Caco-2 (cell line): ENCODE results near the gene MFSD6. TPM values are rescaled to one million over a fixed set of nuclear protein-coding genes. Genes with fewer than 3 reads are reported as not detected.

Experiments
- BruUV-seq: library from RNA; stranded (reverse); fragments of 400-500 nt; replicated peaks from 2 replicates; lab custom pipeline; 2021; lab: Mats Ljungman, UMichigan
- CTCF ChIA-PET: fragments of 300-600 bp; sonication (Branson Sonifier 250); formaldehyde crosslinking; loops from one replicate; lab custom pipeline; 2022; ENCODE audit warnings: antibody characterized with exemption; lab: Charles Lee
- POLR2A ChIA-PET: fragments of 300-600 bp; sonication (Branson Sonifier 250); formaldehyde crosslinking; loops from one replicate; lab custom pipeline; 2022; ENCODE audit warnings: antibody characterized with exemption; lab: Charles Lee
- DNase-seq, 2 experiments: peaks; one replicate each; pipeline versions ENCODE4 v3.0.0 to v3.0.0-alpha.2; 2020 to 2022
- H3K27me3 ChIP-seq: replicated peaks from 2 replicates; pipeline ENCODE4 v1.6.0; 2011; ENCODE audit warnings: low read length; ENCODE audit not compliant: control insufficient read depth, insufficient read depth
- H3K36me3 ChIP-seq: 2 replicates; pipeline ENCODE4 v1.5.1; 2011; ENCODE audit warnings: low read length; ENCODE audit not compliant: control insufficient read depth, insufficient read depth
- H3K4me1 ChIP-seq: fragments of 250-450 bp; sonication (Bioruptor Pico); 2 replicates; pipeline ENCODE4 v1.5.1; 2020; ENCODE audit warnings: mild to moderate bottlenecking
- H3K4me3 ChIP-seq: 2 replicates; pipeline ENCODE4 v1.5.1; 2011; ENCODE audit warnings: low read depth, mild to moderate bottlenecking, control low read depth, low read length
- H3K9me3 ChIP-seq: fragments of 250-450 bp; sonication (Bioruptor Pico); 2 replicates; pipeline ENCODE4 v1.5.1; 2020; ENCODE audit warnings: mild to moderate bottlenecking, moderate library complexity
- H3K27ac Mint-ChIP-seq: one replicate; pipeline ENCODE4 v1.8.0; 2022; ENCODE audit warnings: mixed read lengths; ENCODE audit not compliant: unreplicated experiment
- H3K27me3 Mint-ChIP-seq: one replicate; pipeline ENCODE4 v1.8.0; 2022; ENCODE audit warnings: mixed read lengths; ENCODE audit not compliant: insufficient read depth, unreplicated experiment
- H3K36me3 Mint-ChIP-seq: one replicate; pipeline ENCODE4 v1.8.0; 2022; ENCODE audit warnings: mild to moderate bottlenecking, mixed read lengths; ENCODE audit not compliant: insufficient read depth, unreplicated experiment
- H3K4me1 Mint-ChIP-seq: one replicate; pipeline ENCODE4 v1.8.0; 2022; ENCODE audit warnings: low read depth, mixed read lengths; ENCODE audit not compliant: unreplicated experiment
- H3K4me3 Mint-ChIP-seq: one replicate; pipeline ENCODE4 v1.8.0; 2022; ENCODE audit warnings: mild to moderate bottlenecking, moderate library complexity, mixed read lengths; ENCODE audit not compliant: unreplicated experiment
- H3K9me3 Mint-ChIP-seq: one replicate; pipeline ENCODE4 v1.8.0; 2022; ENCODE audit warnings: mixed read lengths; ENCODE audit not compliant: unreplicated experiment
- CTCF ChIP-seq, 2 experiments: fragments of 200-600 bp in 1 of 2; IDR thresholded peaks; 1 replicate in 1 of 2; 2 replicates in 1 of 2; pipeline versions ENCODE4 v1.5.1 to v1.8.0; 2011 to 2022; ENCODE audit warnings: antibody characterized with exemption in 1 of 2, control low read depth in 1 of 2, inconsistent platforms in 1 of 2, low read depth in 1 of 2, low read length in 1 of 2, mild to moderate bottlenecking in 1 of 2, moderate library complexity in 1 of 2; ENCODE audit not compliant: insufficient read depth in 1 of 2, severe bottlenecking in 1 of 2, unreplicated experiment in 1 of 2
- intact Hi-C: fragments of 100-400 bp; cut with micrococcal nuclease; formaldehyde crosslinking; loops from one replicate; pipeline ENCODE4 v1.10.0; 2022; ENCODE audit not compliant: unreplicated experiment
- total RNA-seq: library from RNA; stranded (reverse); gene quantifications from 2 replicates; pipeline ENCODE4 v1.2.3, GENCODE V29; 2022

Gene MFSD6
- total RNA-seq, 1 experiment from 2014 or later, result 11.1 TPM

GRCh38 chr2:190443055-190443454 lies 34.9 kb downstream of the MFSD6 start:
- no peak overlapping the region for H3K4me3 ChIP-seq
- ChIA-PET POLR2A (no interaction called here), CTCF (no interaction called here)
- H3K9me3 Mint-ChIP-seq, result no peaks in the 10 kb centered on the region
- H3K36me3 Mint-ChIP-seq, result no peaks in the 10 kb centered on the region
- no peak for TF ChIP-seq CTCF (IDR thresholded peaks at IDR 0.05; ENCODE audit: insufficient read depth in 1 of 2, low read depth in 1 of 2, low read length in 1 of 2, severe bottlenecking in 1 of 2, unreplicated experiment in 1 of 2)
- no peaks in the 10 kb centered on the region for H3K36me3 ChIP-seq
- H3K27me3 ChIP-seq, result no peaks in the 10 kb centered on the region
- intact Hi-C loops, result no loop called here
- H3K27me3 Mint-ChIP-seq, result no peaks in the 10 kb centered on the region
- no TSS peak for BruUV-seq
- H3K4me1 Mint-ChIP-seq, result no peaks in the 10 kb centered on the region
- no peak for DNase-seq
- H3K9me3 ChIP-seq, result no peaks in the 10 kb centered on the region
- no peak overlapping the region for H3K27ac Mint-ChIP-seq
- H3K4me1 ChIP-seq, result no peaks in the 10 kb centered on the region
- H3K4me3 Mint-ChIP-seq, result no peak overlapping the region

- no peaks in the 10 kb centered on the region for H3K27me3 ChIP-seq
- no TSS peak for BruUV-seq
- H3K27ac Mint-ChIP-seq, result no peak overlapping the region
- intact Hi-C loops, result no loop called here
- H3K9me3 ChIP-seq, result no peaks in the 10 kb centered on the region
- ChIA-PET POLR2A (no interaction called here), CTCF (no interaction called here)
- H3K4me3 Mint-ChIP-seq, result no peak overlapping the region
- TF ChIP-seq CTCF (IDR thresholded peaks at IDR 0.05; ENCODE audit: insufficient read depth in 1 of 2, low read depth in 1 of 2, low read length in 1 of 2, severe bottlenecking in 1 of 2, unreplicated experiment in 1 of 2), result no peak
- H3K4me1 Mint-ChIP-seq, result no peaks in the 10 kb centered on the region
- H3K4me1 ChIP-seq, result no peaks in the 10 kb centered on the region
- no peaks in the 10 kb centered on the region for H3K36me3 ChIP-seq
- H3K4me3 ChIP-seq, result no peak overlapping the region
- H3K9me3 Mint-ChIP-seq, result no peaks in the 10 kb centered on the region
- DNase-seq, result no peak
- no peaks in the 10 kb centered on the region for H3K27me3 Mint-ChIP-seq
- no peaks in the 10 kb centered on the region for H3K36me3 Mint-ChIP-seq
These were observed 35.8 kb downstream of the MFSD6 start for GRCh38 chr2:190443778-190444481.

- BruUV-seq, result no TSS peak
- POLR2A ChIA-PET, result no interaction called here
- H3K9me3 ChIP-seq, result no peaks in the 10 kb centered on the region
These were observed 36.8 kb downstream of the MFSD6 start for GRCh38 chr2:190444976-190445375.

More at GRCh38 chr2:190444976-190445375, 36.8 kb downstream of the MFSD6 start:
- intact Hi-C loops, result no loop called here
- Histone ChIP-seq H3K27me3 (no peaks in the 10 kb centered on the region), H3K4me3 (no peak overlapping the region), H3K4me1 (no peaks in the 10 kb centered on the region), H3K36me3 (no peaks in the 10 kb centered on the region)
- H3K27me3 Mint-ChIP-seq, result no peaks in the 10 kb centered on the region
- H3K27ac Mint-ChIP-seq, result no peak overlapping the region
- no peaks in the 10 kb centered on the region for H3K4me1 Mint-ChIP-seq
- CTCF ChIA-PET, result no interaction called here
- H3K9me3 Mint-ChIP-seq, result no peaks in the 10 kb centered on the region
- no peak for DNase-seq
- no peaks in the 10 kb centered on the region for H3K36me3 Mint-ChIP-seq
- no peak for TF ChIP-seq CTCF (IDR thresholded peaks at IDR 0.05; ENCODE audit: insufficient read depth in 1 of 2, low read depth in 1 of 2, low read length in 1 of 2, severe bottlenecking in 1 of 2, unreplicated experiment in 1 of 2)
- H3K4me3 Mint-ChIP-seq, result no peak overlapping the region
